GM19099 (cell line): ENCODE measurements around the gene DPP8.

Experiments
- POLR2A ChIP-seq: IDR thresholded peaks from 3 replicates; pipeline ENCODE4 v1.6.1; 2011; ENCODE audit warnings: low read depth; ENCODE audit not compliant: insufficient read length; ENCODE audit errors: extremely low read depth

DPP8 gene

DNA sequence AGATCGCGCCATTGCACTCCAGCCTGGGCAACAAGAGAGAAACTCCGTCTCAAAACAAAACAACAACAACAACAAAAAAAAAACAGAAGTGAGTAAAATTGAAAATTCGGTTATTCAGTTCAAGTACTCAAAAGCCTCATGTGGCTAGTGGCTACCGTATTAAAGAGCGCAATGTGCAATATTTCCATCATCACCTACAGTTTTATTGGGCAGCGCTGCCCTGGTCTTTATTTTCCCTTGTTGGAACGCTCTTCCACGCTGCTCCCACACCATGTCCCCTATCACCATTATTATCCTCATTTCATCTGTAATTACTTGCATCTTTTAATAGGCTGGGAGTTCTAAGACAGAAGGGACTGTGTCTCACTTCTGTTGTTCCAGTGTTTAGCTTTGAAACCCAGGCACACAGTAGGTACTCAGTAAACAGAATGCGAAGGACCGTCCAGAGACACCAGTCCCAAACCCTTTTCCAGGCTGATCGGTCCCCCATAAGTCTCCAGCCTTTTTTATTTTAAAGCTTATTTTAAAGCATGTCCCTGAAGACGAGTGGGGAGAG is 12.4 kb upstream of the DPP8 start:
- no peak for TF ChIP-seq POLR2A

DNA sequence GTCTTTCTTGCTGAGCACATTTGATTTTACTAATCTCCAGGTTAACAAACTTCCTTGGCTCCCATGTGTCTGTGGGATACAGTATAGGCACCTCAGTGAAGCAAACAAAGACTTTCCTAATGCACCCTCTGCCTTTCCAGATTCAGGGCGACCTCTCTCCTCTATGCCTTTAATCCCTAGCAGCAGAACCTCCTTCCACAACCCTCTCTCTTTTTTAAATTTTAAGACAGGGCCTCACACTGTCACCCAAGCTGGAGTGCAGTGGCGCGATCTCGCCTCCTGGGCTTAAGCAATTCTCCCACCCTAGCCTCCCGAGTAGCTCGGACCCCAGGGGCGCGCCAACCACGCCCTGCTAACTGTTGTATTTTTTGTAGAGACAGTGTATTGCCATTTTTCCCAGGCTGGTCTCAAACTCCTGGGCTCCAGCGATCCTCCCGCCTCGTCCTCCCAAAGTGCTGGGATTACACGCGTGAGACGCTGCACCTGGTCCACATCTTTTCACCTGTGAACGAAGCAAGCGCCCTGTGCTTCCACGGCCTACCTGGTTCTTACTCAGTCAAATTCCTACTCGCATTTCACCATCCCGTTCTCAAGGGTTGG is 11.1 kb upstream of the DPP8 start:
- TF ChIP-seq POLR2A = no peak

DNA sequence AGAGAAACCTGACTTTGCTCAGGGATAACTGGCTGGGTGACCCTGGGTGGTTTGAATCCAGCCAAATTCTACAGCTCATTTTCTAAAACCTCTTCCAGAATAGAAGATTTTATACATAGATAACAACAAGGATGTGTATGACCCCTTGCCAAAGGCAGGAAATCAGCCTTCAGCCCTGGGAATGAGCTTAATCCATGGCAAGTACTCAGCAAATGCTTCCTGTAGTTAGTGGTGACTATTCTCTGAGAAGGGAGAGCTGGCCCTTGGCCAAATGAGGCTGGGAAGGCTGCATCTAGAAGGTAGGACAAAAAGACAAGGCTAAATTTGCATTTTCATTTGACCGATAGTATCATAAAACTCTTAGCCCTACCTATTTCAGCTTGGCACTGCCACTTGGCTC is 8.1 kb upstream of the DPP8 start:
- TF ChIP-seq POLR2A = no peak

DNA sequence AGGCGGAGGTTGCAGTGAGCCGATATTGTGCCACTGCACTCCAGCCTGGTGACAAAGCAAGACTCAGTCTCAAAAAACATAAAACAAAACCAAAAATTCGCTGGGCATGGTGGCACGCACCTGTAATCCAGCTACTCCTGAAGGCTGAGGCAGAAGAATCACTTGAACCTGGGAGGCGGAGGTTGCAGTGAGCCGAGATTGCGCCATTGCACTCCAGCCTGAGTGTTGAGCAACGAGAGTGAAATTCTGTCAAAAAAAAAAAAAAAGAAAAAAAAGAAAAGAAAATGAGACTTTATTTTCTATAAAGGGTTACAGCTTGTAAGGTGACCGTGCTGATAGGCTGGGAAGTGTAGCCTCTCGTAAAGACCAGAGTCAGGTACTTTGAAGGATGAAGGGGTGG is 6.7 kb upstream of the DPP8 start:
- TF ChIP-seq POLR2A = no peak

DNA sequence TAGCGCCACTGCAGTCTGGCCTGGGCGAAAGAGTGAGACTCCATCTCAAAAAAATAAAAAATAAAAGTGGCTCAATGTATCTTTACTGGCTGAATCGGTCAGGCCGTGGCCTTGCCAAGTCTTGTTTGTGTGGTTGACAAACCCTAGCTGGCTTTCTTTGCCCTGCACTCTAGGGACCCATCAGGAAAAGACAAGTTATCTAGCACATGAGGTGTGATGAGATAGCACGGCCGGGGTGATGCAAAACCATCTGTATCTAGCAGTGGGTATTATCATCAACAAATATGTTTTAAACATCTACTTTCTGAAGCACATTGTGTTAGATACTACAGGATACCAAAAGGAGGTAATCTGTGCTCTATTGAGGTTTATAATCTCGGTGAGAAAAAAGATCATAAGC is 3.9 kb upstream of the DPP8 start:
- no peak for TF ChIP-seq POLR2A

DNA sequence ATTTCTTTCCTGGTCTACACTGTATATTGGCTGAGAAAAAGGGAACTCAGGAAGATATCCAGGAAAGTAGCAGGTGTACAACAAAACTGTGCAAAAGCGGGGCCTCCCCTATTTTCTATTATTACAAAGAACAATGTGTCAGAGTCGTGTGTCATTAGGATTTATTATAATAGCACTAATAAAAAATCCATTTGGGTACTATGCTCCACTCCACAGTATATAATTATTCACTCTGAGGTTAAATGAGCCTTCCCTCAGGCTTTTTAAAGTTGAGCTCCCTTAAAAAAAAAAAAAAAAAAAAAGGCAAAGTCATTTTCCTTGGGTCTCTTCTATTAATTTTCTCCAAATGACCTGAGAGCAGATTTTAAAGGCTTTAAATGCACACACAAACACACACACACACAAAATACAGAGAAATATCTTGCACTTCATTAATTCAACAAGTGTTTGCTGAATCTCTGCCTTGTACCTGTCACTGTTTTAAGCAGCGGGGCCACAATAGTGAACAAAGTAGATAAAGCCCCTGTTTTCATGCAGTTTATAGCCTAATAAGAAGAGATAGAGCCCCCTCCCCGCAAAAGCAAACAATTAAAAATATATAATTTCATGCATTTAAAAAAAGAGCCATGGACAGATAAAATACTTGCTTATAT is 1.3 kb upstream of the DPP8 start:
- no peak for TF ChIP-seq POLR2A

DNA sequence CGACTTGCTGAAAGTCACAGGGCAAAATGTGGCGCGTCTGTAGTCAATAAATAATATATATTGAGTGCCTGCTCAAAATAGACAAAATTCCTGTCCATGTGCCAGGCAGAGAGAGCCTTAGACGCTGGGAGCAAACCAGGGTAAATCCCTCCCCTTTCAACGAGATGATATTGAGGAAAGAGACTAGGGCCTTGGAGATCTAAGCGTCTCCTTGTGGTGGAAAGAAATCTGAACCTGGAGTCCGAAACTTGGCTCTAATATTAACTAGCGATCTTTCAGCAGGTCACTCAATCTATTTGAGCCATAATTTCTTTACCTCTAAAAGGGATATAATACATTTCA is 348 bp upstream of the DPP8 start:
- TF ChIP-seq POLR2A = no peak

DNA sequence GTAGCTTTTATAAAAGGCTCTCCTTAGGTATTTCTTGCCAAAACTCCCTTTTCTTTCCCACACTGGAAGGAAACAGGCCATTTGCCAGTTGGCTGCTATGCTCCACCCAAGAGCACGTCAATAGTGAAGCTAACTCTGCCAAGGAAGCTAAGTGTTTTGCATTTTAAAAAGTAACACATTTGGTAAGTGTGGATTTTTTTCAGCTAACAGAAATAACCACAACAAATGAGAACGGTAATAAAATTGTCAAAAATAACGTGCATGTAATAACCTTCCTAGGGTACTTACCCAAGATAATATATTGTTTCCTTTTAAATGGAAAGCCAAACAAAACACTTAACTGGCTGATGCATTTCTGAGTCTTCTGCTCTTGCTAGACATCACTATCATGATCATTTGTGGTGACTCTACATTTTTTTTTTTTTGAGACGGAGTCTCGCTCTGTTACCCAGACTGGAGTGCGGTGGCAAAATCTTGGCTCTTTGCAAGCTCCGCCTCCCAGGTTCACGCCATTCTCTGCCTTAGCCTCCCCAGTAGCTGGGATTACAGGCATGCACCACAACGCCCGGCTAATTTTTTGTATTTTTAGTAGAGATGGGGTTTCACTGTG is 4.6 kb downstream of the DPP8 start:
- no peak for TF ChIP-seq POLR2A

DNA sequence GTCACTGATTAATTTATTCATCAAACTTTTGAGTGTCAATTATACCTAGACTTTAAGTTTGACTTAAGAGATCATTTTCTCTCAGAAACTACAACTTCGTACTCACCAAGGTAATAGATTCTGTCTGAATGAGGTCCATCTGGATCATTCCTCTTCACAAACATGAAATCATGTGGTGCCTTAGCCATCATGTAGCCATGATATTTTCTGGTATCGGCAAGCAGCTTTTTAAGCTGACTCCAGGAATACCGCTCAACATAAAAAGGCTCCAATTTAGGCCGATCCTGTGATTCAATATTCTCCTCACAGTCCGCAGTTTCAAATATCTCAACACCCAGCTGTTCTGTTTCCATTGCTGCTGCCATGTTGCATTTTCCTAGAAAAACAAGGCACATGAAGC is 5.3 kb downstream of the DPP8 start:
- no peak for TF ChIP-seq POLR2A

DNA sequence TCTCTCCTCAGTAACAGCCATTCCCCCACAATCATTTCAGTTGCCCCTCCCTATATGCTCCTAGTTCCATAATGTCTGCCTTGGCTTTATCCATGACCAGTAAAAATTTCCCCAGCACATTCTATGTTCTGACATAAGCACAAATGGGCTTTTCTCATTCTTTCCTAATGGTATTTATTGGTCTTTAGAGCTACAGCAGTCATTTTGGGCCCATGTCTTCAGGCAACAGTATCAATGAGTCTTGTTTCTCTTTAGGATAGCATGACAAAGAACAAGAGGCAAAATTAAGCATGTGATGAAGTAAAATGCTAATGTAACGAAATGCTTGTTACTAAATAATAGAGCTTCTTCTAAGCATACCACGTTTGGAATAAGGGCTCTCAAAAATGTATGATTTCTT is 8.2 kb downstream of the DPP8 start:
- no peak for TF ChIP-seq POLR2A

DNA sequence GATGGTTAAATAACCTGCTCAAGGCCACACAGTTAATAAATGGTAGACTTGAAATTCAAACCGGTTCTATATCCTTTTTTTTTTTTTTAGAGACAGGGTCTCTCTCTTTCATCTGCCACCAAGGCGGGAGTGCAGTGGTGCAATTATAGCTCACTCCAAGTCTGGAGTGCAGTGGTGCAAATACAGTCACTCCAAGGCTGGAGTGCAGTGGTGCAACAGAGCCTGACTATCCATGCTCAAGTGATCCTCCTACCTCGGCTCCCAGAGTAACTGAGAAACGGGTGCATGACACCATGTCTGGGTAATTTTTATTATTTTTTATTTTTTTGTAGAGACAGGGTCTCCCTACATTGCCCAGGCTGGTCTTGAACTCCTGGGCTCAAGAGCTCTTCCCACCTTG is 23.4 kb downstream of the DPP8 start:
- TF ChIP-seq POLR2A = no peak

DNA sequence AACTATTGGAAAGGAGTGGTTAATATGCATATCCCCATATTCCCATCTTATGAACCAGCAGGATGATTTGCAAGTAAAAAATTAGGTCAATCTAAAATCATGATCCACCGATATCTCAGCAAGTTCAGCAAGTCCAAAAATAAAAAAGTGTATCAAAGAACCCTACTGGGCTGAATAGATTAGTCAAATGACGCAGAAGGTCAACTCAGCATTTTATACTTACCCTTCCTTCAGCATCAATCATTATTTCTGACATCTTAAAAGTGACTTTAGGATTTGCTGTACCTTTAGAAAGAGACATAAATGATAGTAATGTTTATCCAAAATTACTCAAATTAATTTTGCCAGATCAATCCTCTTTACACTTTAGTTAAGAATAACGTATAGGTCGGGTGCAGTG is 32.6 kb downstream of the DPP8 start:
- no peak for TF ChIP-seq POLR2A

DNA sequence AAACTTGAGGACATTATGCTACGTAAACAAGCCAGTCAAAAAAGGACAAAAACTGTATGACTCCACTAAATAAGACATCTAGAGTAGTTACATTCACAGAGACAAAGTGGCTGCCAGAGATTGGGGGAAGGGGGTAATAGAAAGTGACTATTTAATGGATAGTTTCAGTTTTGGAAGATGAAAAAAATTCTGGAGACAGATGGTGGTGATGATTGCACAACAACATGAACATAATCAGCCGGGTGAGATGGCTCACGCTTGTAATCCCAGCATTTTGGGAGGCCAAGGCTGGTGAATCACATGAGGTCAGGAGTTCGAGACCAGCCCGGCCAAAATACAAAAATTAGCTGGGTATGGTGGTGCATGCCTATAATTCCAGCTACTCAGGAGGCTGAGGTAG is 40.6 kb downstream of the DPP8 start:
- TF ChIP-seq POLR2A = no peak

DNA sequence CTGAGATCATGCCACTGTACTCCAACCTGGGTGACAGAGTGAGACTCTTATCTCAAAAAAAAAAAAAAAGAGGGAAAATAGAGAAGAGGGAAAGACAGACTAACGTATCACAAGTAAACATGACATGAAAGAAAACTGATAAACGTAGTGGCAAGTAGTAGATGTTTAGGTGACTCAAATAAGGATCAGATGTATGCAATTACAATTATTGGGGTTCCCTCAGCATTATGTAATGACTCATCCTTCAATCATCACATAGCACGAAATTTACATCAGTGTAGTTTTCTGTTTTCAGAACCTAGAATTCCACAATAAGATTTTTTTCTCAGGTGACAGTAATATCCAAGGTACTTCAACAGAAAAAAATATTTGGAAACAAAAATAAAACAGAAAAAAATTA is 46.6 kb downstream of the DPP8 start:
- no peak for TF ChIP-seq POLR2A

DNA sequence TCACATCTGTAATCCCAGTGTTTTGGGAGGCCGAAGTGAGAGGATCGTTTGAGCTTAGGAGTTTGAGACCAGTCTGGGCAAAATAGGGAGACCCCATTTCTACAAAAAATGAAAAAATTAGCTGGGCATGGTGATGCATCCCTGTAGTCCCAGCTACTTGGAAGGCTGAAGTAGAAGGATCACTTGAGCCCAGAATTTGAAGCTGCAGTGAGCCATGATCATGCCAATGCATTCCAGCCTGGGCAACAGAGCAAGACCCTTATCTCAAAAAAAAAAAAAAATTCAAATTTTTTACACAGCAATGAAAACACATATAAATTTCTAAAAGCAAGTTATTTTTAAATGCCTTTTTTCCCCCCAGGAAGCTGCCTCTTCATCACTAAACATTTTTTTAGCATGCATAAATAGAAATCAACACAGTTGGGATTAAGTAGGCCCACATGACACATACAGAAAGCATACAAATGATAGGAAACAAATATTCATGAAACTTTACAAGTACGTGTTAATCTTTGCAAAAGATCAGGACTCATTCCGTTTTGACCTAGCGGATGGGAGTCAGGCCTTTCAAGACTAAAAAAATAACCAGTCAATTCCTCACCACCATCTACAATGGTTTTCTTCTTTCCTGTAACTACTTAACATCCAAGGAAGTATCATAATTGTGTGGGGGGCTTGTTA is 49.1 kb downstream of the DPP8 start:
- TF ChIP-seq POLR2A = no peak

DNA sequence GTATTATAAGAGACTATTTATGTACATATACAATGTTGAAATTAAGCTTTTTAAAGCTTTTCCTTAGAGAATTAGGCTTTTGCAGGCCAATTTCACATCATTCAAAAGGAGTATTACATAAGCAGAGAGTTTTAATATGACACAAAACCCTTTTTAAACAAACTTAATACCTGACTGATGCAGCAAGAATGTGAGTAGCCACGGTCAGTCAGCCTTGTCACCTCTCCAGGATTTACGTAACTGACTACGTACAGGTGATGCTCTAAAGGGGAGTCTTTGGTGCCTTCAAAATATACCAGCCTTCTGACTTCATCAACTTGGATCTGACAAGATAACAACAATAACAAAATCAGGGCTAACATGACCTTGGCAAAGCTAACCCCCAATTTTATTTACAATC is 50.6 kb downstream of the DPP8 start:
- no peak for TF ChIP-seq POLR2A
